ENCODE results near the gene NEDD4.
"Not testable (repeated sequence)": the region's sequence is repeated elsewhere in the genome, so short reads cannot be mapped to it uniquely, and the experiment has no call there.

Gene NEDD4

DNA sequence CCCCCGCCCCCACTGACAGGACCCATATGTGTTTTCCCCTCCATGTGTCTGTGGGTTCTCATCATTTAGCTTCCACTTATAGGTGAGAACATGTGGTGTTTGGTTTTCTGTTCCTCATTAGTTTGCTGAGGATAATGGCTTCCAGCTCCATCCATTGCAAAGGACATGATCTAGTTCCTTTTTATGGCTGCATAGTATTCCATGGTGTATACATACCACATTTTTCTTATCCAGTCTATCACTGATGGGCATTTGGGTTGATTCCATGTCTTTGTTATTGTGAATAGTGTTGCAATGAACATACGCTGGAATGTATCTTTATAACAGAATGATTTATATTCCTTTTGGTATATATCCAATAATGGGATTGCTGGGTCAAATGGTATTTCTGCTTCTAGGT lies 171.7 kb downstream of the NEDD4 start:
- not testable (repeated sequence) for DNase-seq

DNA sequence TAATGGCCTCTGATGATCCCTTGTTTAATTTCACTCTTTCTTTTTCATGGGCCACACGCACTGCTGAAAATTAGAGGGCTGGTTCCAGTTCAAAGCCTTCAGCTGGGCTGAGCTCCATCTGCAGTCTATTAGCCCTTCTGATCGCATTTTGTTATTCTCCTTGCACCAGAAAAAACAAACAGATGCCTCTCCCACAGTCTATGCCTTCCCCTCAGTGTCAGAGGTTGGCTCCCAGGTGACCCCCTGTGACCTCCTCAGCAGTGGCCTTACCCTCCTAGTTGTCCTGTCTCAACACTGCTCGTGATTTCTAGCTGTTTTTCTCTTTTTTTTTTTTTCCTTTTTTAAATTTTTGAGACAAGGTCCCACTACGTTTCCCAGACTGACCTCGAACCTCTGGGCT lies 173.4 kb downstream of the NEDD4 start:
- no peak for DNase-seq

DNA sequence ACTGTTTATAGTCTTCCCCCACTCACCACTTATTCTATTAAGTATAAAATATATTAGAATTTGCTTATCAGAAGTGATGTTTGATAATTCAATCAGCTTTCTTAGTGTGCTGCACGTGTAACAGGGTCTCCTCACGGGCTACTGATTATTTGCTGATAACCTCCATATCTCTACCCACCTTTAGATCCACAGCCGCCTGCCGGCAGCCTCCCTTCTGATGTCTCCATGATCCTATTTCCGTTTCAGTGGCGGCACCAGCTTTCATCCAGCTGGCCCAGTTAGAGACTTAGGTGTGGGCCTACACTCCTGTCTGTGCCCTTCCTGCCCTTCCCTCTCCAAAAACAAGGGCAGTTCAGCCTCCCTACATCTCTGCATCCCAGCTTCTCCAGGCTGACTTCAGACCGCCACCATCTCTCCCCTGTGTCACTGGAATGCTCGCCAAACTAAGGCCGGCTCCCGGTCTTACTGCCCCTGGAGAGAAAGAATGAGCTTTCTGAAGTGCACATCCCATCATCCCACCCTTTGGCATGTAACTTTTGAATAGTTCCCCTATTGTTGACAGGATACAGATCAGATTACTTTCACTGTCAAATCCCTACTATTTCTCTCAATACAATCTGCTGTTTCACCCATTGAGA lies 173.9 kb downstream of the NEDD4 start:
- DNase-seq, result no peak

DNA sequence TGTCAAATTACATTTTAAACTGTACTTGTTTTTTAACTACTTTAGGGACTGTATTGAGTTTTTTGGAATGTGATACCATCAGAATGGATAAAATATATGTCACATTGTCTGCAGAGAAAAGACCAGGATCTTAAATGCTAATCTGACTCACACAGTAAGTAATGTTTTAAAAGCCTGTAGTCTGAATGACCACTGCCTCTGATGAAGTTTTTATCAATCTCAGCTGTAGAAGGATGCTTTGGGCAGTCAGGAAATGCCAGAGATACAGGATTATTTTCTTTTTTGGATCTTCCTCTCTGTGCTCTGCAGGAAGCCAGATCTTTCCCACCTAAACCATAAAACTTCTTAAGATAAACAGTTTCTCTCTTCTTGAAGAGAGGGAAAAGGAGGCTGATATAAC lies 177.4 kb downstream of the NEDD4 start:
- DNase-seq, result no peak

DNA sequence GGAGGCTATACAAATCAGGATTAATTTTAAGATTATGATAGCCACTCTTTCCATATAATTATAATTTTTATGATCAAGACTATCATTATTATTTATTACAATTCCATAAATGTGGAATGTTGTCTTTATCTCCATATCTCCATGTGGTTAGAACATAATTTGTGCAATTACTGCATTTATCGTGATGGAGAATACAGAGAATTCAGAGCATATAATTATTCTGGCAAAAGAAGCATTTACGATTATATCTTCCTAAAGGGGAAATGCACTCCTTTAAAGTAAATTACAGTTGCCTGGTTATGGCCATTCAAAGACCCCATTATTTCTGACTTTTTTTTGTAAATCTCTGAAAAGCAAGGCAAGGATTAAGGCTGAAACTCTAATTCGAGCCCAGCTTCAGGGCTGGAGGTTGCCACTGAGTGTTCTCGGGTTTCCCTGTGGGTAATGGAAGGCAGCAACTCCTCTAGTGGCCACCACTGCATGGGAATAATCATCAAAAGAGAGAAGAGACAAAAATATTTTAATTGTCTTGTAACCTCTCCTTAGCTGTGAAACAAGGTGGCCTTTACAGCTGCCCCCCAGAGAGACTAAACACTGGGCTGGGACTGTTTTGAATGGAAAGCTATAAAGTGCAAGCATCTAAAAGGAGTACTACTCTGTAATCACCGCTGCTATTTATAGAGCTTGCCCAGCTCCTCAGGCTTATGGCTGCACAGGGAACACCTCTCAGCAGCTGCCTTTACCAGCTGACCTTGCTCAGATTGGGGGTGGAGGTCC lies 190.6 kb downstream of the NEDD4 start:
- DNase-seq, result no peak

DNA sequence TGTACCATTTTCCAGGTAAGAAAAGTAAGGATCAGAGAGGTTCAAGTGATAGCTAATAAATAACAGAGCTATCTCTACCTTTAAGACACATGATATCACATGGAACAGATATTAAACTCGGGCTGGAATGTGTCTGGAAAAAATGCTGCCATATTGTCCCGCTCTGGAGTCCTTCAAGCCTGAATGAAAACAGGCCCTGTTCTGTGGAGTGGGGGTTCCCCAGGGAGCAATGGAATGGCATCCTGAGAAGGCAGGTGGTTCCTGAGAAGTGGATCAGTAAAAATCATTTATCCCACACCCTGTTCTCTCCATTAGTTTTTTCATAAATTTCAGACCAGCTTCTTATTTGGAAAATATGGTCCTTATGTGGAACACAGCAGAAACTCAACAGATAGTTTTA lies 193.2 kb downstream of the NEDD4 start:
- no peak for DNase-seq

DNA sequence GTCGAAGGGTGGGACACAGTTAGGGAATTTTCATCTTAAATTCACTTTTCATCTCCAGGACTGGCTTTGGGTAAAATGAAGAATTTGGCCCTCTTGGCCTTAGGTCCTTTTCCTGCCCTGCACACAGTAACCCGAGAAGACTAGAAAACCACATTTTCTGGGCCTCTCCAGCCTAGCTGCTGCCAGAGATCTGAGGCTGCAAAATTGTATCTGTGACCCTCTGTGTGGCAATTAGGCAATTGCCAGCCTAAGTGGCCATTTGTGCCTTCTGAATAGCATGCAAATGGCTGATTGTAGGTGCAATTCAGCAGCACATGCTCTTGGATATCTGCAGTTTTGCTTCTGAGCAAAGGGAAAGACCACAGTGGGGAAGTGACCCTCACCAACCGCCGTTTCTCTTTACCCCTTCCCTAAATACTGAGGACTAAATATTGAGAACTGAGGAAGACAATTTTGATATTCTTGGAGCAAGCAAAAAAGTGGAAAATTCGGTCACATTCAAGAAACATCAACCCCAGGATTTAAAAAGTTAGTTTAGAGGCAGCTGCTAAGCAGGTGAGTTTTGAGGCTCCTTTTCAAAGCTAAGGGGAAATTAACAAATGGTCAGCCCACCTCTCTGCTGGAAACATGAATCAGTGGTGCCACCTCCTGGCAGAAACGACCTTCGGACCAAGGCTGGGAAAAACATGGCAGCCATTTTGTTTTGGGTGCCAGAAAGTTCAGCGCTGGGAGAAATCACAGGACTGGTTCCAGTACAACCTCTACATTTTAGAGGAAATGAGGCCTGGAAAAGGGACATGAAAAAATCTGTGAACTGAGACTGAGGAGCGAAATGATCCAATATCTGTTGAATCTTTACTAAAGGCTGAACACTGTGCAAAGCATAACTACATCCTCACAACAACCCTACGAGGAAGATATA lies 193.9 kb downstream of the NEDD4 start:
- no peak for DNase-seq

DNA sequence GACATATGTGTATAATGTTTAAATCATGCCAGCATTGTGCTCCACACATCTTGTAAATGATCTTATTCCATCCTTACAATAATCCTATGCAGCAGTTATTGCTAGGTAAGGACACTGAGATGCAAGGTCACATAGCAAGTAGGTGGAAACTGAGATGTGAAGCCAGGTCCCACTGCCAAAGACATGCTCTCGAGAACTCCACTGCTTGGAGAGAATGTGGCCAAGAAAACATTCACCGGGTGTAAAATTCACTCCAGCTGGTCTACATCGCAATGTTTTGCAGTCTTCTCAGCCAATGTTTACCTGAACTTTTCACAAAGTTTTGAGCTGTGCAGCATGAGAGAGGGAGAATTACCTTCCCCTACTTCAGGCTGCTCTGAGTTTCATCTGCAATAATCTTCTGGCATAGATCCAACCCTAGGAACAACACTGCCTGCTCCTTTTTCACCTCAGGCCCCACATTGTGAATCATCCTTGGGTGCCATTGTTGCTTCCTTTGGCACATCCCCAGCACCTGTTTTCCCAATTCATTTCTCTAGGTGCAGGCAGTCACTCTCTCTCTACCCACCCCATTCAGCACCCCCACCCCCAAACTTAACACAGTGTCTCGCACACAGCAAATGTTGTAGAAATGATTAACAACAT lies 197.0 kb downstream of the NEDD4 start:
- DNase-seq, result no peak

DNA sequence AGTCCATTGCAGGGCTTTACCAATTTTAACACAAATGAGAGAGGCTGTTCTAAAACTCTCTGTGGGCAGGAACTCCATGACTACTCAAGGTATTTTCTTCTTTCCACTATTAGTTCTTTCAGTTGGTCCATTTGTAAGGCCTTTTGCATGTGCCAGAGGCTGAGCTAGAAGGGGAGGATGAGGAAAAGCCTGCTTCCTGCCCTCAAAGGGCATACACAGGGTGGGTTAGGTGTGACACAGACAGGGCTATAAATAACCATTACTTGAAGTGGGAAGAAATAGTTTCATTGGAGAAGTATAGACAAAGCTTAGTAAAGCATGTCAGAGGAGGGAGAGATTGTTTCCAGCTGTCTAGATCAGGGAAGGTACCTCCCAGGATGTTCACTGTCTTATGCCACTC lies 198.4 kb downstream of the NEDD4 start:
- DNase-seq, result no peak

DNA sequence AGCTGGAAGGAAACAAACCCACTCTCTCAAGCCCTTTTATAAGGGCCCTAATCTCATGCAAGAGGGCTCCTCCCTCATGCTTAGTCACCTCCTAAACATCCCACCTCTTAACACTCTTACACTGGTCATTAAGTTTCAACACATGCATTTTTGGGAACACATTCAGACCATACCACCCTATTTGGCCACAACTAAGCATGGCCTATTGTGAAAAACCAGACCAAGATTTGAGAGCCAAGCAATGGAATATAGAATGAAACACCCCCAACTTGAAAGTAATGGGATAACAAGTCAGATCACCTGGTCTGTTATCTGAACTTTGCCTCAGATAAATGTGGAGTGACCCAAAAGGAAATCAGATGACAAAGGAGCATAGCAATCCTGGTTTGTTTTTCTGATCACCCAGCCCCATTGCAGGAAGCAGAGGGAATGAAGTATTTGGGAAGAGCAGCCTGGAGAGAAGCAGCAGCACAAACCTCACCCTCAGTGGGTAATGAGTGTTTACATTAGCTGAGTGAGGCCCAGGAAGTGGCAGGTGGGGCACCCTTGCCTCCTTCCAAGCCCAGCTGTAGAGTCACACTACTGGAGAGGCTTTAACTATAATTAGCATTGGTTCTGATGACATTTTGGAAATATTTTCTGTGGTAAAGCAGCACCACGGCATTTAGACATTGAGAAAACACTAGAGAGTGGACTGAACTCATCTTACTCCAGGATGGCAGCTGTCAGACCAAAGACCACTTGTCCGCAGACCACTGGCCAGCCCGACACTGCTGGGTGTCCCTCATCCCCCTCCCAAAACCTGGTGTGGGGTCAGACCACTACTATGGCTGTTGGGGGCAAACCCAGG lies 201.6 kb downstream of the NEDD4 start:
- no peak for DNase-seq

DNA sequence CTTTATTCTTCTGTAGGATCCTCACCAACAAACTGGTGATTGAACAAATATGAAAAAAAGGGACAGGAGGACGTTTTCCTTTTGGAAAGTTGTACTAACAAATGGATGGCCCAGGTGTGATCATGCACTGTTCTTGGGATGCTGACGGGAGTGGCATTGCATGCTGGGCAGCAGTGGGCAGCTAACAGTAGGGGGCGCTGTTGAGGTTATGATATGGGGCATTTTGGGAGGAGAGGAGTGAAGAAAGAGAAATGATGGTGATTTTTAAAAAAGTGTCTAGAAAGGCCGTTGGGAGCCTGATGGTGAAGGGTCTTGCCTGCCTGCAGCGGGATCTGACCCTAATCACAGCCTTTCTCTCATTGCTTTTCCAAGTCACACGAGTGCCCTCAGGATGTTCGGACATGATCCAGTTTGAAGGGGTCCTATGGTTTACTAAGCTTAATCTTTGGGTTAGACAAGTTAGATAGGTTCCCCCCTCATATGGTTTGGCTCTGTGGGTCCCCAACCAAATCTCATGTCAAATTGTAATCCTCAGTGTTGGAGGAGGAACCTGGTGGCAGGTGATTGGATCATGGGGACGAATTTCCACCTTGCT lies 204.2 kb downstream of the NEDD4 start:
- no peak for DNase-seq

DNA sequence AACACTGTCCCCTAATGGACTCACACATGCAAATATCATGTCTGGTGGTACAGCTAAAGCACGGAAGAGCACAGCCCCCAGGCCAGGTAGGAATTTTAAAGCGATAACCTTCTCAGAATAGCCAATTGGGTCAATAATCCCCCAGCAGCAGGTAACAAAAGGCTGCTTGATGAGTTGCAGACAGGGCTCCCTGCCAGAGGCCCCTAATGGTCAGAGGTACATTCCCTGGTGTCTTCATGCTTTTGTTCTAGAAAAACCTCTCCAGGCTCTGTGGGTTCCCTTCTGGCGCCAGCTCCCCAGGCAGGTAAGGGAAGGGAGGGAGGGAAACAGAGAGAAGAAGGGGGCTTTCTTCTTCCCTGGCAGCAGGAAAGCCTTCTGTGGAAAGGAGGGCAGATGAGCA lies 207.1 kb downstream of the NEDD4 start:
- DNase-seq, result no peak

DNA sequence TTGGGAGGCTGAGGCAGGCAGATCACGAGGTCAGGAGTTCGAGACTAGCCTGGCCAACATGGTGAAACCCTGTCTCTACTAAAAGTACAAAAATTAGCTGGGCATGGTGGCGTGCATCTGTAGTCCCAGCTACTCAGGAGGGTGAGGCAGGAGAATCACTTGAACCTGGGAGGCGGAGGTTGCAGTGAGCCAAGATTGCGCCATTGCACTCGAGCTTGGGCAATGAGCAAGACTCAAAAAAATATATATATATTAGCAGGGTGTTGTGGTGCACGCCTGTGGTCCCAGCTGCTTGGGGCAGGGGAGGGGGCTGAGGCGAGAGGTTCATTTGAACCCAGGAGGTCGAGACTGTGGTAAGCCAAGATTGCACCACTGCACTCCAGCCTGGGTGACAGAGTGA lies 207.8 kb downstream of the NEDD4 start:
- DNase-seq, result not testable (repeated sequence)

DNA sequence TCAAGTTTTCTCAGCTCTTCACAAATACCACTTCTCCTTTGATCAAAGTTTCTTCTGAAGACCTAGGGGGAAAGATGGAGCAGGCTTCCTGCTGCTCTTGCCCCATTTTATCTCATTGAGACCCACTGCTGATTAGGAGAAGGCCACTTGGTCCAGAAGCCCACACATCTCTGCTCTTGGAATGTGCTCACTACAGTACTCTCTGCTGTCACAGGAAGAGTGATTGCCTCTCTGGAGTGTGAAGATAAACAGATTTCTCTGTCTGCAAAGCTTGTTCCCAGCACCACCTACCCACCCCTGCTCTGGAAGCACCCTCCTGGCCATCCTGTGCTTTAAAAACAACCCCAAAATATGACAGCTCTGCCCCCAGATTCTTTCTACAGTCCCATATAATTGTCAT lies 209.1 kb downstream of the NEDD4 start:
- DNase-seq, result no peak

DNA sequence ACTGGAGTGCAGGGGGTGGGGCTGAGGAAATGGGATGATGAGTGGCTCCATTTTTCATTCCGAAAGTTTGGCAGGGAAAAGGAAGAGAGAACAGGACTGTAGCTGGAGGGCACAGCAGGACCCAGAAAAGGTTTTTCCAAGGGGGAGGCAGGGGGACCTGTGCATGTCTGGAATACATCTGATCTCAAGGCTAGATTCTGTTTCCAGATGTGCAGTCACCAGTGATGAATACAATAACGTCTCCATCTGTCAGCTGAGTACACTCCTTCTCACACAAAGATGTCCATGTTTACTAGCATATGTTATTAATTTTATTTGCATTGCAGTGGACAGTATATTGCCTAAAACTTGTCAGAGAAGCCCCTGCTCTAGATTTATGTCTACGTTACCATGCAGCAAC lies 210.5 kb downstream of the NEDD4 start:
- DNase-seq, result no peak

DNA sequence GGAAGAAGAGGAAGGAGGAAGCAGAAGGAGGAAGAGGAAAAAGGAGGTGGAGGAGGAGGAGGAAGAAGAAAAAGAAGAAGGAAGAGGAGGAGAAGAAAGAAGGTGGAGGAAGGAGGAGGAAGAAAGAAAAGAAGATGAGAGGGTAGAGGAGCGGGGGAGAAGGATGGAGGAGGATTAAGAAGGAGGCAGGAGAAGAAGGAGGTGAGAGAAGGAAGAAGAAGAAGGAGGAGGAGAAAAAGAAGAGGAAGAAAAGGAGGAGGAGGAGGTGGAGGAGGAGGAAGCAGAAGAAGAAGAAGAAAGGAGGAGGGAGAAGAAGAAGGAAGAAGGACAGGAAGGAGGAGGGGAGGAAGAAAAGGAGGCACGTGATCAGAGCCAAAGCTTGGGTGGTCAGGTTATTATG lies 213.1 kb downstream of the NEDD4 start:
- DNase-seq, result no peak

DNA sequence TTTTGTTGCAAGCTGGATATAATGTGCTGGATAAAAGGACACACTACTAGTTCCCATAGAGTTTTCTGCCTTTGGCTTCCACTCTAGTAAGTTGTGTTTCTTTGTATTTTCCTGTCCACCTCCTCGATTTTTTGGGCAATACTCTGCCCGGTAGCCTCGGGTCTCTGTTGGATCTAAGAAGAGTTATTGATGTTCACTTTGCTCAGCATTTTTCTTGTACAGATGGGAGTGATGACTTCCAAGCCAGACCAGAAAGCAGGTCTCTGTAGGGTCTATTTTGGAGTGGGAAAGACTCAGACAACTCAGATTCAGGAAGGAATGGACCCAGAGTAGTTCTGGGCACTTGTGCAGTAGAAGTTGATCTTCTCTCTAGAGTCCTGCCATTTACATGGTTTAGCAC lies 214.5 kb downstream of the NEDD4 start:
- DNase-seq, result no peak
